ENCODE measurements around the gene TBX21. TPM values are rescaled to one million over a fixed set of nuclear protein-coding genes. Genes with fewer than 3 reads are reported as not detected.

The TBX21 gene, protein sequence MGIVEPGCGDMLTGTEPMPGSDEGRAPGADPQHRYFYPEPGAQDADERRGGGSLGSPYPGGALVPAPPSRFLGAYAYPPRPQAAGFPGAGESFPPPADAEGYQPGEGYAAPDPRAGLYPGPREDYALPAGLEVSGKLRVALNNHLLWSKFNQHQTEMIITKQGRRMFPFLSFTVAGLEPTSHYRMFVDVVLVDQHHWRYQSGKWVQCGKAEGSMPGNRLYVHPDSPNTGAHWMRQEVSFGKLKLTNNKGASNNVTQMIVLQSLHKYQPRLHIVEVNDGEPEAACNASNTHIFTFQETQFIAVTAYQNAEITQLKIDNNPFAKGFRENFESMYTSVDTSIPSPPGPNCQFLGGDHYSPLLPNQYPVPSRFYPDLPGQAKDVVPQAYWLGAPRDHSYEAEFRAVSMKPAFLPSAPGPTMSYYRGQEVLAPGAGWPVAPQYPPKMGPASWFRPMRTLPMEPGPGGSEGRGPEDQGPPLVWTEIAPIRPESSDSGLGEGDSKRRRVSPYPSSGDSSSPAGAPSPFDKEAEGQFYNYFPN
- total RNA-seq, result 1 to 10 TPM in 1 of 4 donors, under 1 TPM in 3; 0.42 to 2.2 (median 0.61) TPM

DNA sequence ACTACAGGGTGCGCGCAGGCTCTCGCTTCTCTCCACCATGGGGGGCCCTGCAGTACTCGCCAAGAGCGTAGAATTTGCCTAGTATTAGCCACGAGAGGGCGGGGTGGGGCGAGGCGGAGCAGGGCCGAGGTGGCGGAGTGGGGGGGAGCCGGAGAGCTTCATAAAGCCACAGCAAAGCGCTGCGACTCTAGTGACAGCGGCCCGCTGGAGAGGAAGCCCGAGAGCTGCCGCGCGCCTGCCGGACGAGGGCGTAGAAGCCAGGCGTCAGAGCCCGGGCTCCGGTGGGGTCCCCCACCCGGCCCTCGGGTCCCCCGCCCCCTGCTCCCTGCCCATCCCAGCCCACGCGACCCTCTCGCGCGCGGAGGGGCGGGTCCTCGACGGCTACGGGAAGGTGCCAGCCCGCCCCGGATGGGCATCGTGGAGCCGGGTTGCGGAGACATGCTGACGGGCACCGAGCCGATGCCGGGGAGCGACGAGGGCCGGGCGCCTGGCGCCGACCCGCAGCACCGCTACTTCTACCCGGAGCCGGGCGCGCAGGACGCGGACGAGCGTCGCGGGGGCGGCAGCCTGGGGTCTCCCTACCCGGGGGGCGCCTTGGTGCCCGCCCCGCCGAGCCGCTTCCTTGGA, at the start of gene TBX21:
TBX21 (plus strand) TSS at position 190 of the 627 bp plus-strand sequence; CDS start at position 409, 219 bp downstream.
- peak within 1 kb of the TSS; percentile 50 to 59 (median 52) for H3K4me3 ChIP-seq
- WGBS, result under 1% methylated on average over 22 of the region's 73 CpGs
- H3K27me3 ChIP-seq, result peaks cover 0 to 87% (median 23%) of the 10 kb centered on the region in 4 donors
- H3K36me3 ChIP-seq, result no peaks in the 10 kb centered on the region
- intact Hi-C loops (cut with DNase I), result no loop called here
- no peaks in the 10 kb centered on the region for H3K9me3 ChIP-seq
- H3K27ac ChIP-seq (replicated peaks in 1 of 4), result no peak within 1 kb of the TSS
- TF ChIP-seq, protein P1, sequence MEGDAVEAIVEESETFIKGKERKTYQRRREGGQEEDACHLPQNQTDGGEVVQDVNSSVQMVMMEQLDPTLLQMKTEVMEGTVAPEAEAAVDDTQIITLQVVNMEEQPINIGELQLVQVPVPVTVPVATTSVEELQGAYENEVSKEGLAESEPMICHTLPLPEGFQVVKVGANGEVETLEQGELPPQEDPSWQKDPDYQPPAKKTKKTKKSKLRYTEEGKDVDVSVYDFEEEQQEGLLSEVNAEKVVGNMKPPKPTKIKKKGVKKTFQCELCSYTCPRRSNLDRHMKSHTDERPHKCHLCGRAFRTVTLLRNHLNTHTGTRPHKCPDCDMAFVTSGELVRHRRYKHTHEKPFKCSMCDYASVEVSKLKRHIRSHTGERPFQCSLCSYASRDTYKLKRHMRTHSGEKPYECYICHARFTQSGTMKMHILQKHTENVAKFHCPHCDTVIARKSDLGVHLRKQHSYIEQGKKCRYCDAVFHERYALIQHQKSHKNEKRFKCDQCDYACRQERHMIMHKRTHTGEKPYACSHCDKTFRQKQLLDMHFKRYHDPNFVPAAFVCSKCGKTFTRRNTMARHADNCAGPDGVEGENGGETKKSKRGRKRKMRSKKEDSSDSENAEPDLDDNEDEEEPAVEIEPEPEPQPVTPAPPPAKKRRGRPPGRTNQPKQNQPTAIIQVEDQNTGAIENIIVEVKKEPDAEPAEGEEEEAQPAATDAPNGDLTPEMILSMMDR (IDR thresholded peaks at IDR 0.05), result peak in 1 of 3 experiments; percentile 12
- TF ChIP-seq POLR2AphosphoS5 (IDR thresholded peaks at IDR 0.05) (no peak), POLR2A (IDR thresholded peaks at IDR 0.05; ENCODE audit: low read depth) (no peak), EP300 (IDR thresholded peaks at IDR 0.05) (no peak)
- DNase-seq (ENCODE audit: extremely low spot score), result no peak
- H3K4me1 ChIP-seq, result peaks cover 3 to 16% (median 14%) of the 10 kb centered on the region in 4 donors

DNA sequence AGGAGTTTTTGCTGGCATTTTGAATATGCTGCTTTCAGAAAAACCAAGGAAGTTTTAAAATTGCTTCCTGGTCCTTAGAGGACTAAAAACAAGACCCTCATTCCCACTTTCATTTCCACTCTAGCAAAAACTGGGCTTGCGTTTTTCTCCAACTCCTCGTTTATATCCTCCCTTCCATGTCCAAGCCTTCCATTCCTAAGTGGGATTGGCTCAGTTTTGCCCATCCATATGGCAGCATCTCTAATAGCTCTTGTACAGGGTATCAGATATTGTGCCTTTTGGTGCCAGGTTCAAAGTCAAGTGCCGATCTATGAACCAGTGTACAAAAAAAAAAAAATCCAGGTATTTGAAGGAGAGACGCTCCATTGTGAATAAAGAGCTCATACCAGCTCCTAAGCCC, 49.0 kb upstream of the TBX21 start:
- Histone ChIP-seq H3K9me3 (no peaks in the 10 kb centered on the region), H3K27me3 (no peaks in the 10 kb centered on the region), H3K4me3 (no peak overlapping the region), H3K36me3 (peaks cover 40 to 59% (median 56%) of the 10 kb centered on the region in 4 donors), H3K27ac (replicated peaks in 1 of 4) (no peak overlapping the region), H3K4me1 (peaks cover 5 to 16% (median 14%) of the 10 kb centered on the region in 4 donors)
- DNase-seq (ENCODE audit: extremely low spot score), result no peak
- intact Hi-C loops (cut with DNase I), result no loop called here
- WGBS, result 85% methylated on average over 4 of the region's 4 CpGs
- TF ChIP-seq, protein P1 (IDR thresholded peaks at IDR 0.05), result no peak
- TF ChIP-seq POLR2AphosphoS5 (IDR thresholded peaks at IDR 0.05) (no peak), POLR2A (IDR thresholded peaks at IDR 0.05; ENCODE audit: low read depth) (no peak), EP300 (IDR thresholded peaks at IDR 0.05) (no peak)

DNA sequence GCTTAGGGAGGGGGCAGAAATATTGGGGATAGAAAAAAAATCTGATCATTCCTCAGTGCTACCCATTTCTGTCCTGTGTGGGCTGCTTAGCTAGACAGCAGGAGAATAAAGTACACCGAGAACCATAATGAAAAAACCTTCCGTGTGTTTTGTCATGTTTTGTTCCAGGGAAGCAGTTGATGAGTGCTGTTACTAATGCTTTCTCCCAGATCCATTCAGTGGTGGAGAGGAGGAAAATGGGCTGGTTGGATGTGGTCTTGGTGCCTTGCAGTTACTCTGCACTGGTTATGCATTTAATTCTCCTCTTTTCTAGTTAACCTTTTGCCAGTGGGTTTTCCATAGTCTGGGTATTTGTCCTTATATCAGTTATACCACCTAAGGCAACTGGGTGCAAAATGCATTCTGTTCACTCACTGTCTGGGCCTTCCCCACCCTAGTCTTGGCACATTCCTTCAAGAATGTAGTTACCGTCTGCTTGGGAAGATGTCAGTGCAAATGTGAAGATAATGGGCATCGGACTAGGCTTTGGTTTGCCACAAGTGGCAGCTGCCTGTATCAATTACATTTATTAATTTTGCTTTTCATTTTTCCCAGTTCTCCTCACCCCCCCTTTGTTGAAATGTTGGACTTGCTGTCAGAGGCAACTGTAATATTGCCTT, 48.4 kb upstream of the TBX21 start:
- peaks cover 34 to 52% (median 49%) of the 10 kb centered on the region in 4 donors for H3K36me3 ChIP-seq
- DNase-seq (ENCODE audit: extremely low spot score), result no peak
- intact Hi-C loops (cut with DNase I), result no loop called here
- H3K27ac ChIP-seq (replicated peaks in 1 of 4), result no peak overlapping the region
- H3K4me3 ChIP-seq, result no peak overlapping the region
- WGBS, result 88% methylated on average over 4 of the region's 4 CpGs
- peaks cover 5 to 16% (median 14%) of the 10 kb centered on the region in 4 donors for H3K4me1 ChIP-seq
- no peak for TF ChIP-seq POLR2A (IDR thresholded peaks at IDR 0.05; ENCODE audit: low read depth)
- no peak for TF ChIP-seq EP300 (IDR thresholded peaks at IDR 0.05)
- TF ChIP-seq POLR2AphosphoS5 (IDR thresholded peaks at IDR 0.05), result no peak
- TF ChIP-seq, protein P1 (IDR thresholded peaks at IDR 0.05), result no peak
- H3K27me3 ChIP-seq, result no peaks in the 10 kb centered on the region
- H3K9me3 ChIP-seq, result no peaks in the 10 kb centered on the region

DNA sequence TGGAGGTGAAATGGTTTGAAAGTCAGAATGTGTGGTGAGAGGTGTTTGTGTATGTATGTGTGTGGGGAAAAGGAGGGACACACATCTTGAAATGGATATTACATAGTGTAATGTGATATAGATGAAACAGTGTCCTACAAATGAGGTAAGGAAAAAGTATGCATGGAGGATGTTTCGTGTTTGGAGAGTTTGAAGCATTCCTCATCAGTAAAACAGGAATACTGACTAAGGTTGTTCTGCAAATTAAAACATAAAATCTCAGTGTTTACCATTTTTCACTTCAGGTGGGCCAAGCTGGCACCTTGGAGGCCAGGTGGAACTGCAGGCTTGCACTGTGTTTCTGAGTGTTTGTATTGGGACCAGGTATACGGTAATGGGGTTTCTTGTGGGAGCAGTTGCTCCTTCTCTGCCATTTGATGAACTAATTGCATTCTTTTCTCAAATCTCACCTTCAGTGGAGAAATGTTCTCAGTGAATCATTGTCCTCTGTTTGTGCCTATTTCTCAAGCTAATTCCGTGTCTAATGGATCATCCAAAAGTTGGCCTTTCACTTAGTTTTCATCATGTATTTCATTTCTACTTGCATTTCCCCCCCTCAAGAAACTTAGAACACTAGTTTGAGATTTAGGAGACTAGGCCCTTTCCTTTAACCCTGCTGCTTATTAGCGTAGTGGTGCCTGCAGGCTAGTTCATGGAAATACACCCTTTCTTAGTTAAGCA, 47.3 kb upstream of the TBX21 start:
- peaks cover 5 to 16% (median 14%) of the 10 kb centered on the region in 4 donors for H3K4me1 ChIP-seq
- intact Hi-C loops (cut with DNase I), result no loop called here
- 84% methylated on average over 4 of the region's 4 CpGs for WGBS
- peak overlapping the region in 1 of 4 donors; percentile 38 for H3K27ac ChIP-seq (replicated peaks in 1 of 4)
- no peak for DNase-seq (ENCODE audit: extremely low spot score)
- H3K36me3 ChIP-seq, result peaks cover 23 to 42% (median 39%) of the 10 kb centered on the region in 4 donors
- no peaks in the 10 kb centered on the region for H3K27me3 ChIP-seq
- H3K4me3 ChIP-seq, result no peak overlapping the region
- no peaks in the 10 kb centered on the region for H3K9me3 ChIP-seq
- TF ChIP-seq, protein P1 (IDR thresholded peaks at IDR 0.05), result no peak
